ENCODE measurements around the gene TPH2. TPM values are rescaled to one million over a fixed set of nuclear protein-coding genes. Genes with fewer than 3 reads are reported as not detected.

Gene TPH2
- total and polyA plus RNA-seq, 2 of the 4 experiments (the other 2 are of a cell fraction) = not detected

DNA sequence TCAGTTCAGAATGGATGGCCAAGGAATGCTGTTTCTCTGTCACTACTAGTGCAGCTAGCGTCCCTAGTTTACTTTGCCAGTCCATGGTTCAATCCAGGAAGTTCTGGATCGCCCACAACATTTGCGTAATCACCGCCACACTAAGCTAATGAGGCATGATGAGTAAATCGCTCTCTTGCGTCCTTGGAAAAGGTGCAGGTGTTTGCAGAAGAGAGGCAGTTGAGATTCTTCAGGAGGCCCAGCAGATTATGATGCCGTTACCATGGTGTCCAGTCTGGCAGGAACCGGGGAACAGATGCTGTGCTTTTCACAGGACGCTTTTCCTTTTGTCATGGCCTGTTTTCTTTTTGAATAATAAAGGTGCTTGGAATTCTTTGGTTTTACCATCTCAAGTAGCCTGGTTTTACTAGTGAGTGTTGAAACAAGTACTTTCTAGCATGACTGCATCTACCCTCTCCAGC lies 9.0 kb downstream of the TPH2 start:
- Histone ChIP-seq H4K91ac (ENCODE audit: insufficient read depth, low read depth, low read length) (no peak overlapping the region), H4K5ac (ENCODE audit: low read depth, low read length) (no peak overlapping the region), H3K56ac (ENCODE audit: extremely low read depth, insufficient read depth, low read length) (no peak overlapping the region), H2BK120ac (ENCODE audit: low read depth, low read length) (no peak overlapping the region), H3K79me1 (ENCODE audit: low read depth in 1 of 2, low read length in 2 of 2) (no peaks in the 10 kb centered on the region), H3K4me3 (ENCODE audit: insufficient read depth, low read depth, low read length) (no peak overlapping the region), H3K9ac (ENCODE audit: low read depth, low read length) (no peak overlapping the region), H2AFZ (replicated peaks; ENCODE audit: low read length, poor library complexity) (peak overlapping the region; percentile 64), H3K4me2 (ENCODE audit: low read depth, low read length) (0 out of 2 replicates have a peak overlapping the region, but pooled peaks have one; percentile 0), H3K27ac (ENCODE audit: insufficient read depth, low read length) (no peak overlapping the region), H4K20me1 (ENCODE audit: insufficient read depth, low read length) (no peaks in the 10 kb centered on the region), H3K27me3 (ENCODE audit: control insufficient read depth, insufficient read depth, low read length) (no peaks in the 10 kb centered on the region), H2AK5ac (ENCODE audit: low read depth, low read length) (no peak overlapping the region), H2BK15ac (ENCODE audit: low read depth, low read length) (no peak overlapping the region), H3K18ac (ENCODE audit: low read depth, low read length) (no peak overlapping the region), H4K8ac (ENCODE audit: low read depth in 2 of 2, low read length in 2 of 2) (no peak overlapping the region), H2BK20ac (ENCODE audit: low read depth, low read length) (no peak overlapping the region), H2AK9ac (replicated peaks; ENCODE audit: low read depth, low read length, poor library complexity) (no peak overlapping the region), H3K36me3 (ENCODE audit: control insufficient read depth, insufficient read depth, low read length) (no peaks in the 10 kb centered on the region), H3K9me1 (ENCODE audit: insufficient read depth, low read length) (no peaks in the 10 kb centered on the region), H3K9me3 (ENCODE audit: control insufficient read depth, insufficient read depth, low read length) (no peaks in the 10 kb centered on the region), H3K23ac (ENCODE audit: low read depth, low read length) (no peak overlapping the region), H3K4ac (ENCODE audit: low read depth, low read length) (no peak overlapping the region), H3K14ac (replicated peaks; ENCODE audit: low read depth, low read length) (no peak overlapping the region), H2BK5ac (ENCODE audit: low read depth, low read length, poor library complexity, severe bottlenecking) (no peak overlapping the region), H3K4me1 (ENCODE audit: control insufficient read depth, insufficient read depth, low read length) (peaks cover 2% of the 10 kb centered on the region; the same call in 1 of the 2 replicates)
- TF ChIP-seq RFX5 (IDR thresholded peaks at IDR 0.05; ENCODE audit: low read depth, low read length) (no peak), RAD21 (IDR thresholded peaks at IDR 0.05; ENCODE audit: low read length) (no peak), RCOR1 (IDR thresholded peaks at IDR 0.05; ENCODE audit: insufficient replicate concordance, low read length) (peak; percentile 64), CEBPB (IDR thresholded peaks at IDR 0.05; ENCODE audit: low read depth, low read length) (peak; percentile 94)
- TF ChIP-seq, protein P1, sequence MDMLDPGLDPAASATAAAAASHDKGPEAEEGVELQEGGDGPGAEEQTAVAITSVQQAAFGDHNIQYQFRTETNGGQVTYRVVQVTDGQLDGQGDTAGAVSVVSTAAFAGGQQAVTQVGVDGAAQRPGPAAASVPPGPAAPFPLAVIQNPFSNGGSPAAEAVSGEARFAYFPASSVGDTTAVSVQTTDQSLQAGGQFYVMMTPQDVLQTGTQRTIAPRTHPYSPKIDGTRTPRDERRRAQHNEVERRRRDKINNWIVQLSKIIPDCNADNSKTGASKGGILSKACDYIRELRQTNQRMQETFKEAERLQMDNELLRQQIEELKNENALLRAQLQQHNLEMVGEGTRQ (IDR thresholded peaks at IDR 0.05; ENCODE audit: low read depth, low read length) = no peak
- TF ChIP-seq, protein P2, sequence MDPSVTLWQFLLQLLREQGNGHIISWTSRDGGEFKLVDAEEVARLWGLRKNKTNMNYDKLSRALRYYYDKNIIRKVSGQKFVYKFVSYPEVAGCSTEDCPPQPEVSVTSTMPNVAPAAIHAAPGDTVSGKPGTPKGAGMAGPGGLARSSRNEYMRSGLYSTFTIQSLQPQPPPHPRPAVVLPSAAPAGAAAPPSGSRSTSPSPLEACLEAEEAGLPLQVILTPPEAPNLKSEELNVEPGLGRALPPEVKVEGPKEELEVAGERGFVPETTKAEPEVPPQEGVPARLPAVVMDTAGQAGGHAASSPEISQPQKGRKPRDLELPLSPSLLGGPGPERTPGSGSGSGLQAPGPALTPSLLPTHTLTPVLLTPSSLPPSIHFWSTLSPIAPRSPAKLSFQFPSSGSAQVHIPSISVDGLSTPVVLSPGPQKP (IDR thresholded peaks at IDR 0.05; ENCODE audit: borderline replicate concordance, low read depth, low read length) = no peak
- CTCF ChIA-PET = interaction anchor here (0.9 kb wide), 1 partner anchor 9 kb away, joined by 4 read pairs; the partner anchor contains the start of gene TPH2
- POLR2A ChIA-PET (ENCODE audit: unreplicated experiment) = no interaction called here
- dilution Hi-C loops (cut with HindIII; ENCODE audit: low sequenced_read_pairs, unreplicated experiment) (no loop called here), in situ Hi-C loops (cut with MboI; ENCODE audit: low sequenced_read_pairs) (no loop called here), intact Hi-C loops (cut with micrococcal nuclease) (no loop called here)
- BruUV-seq (replicated peaks) = no TSS peak
- ATAC-seq (ENCODE audit: low read depth) (peak; percentile 68), DNase-seq (peak; percentile 86)
- WGBS, 2 experiments (ENCODE audit: extremely low coverage in 2 of 2, insufficient read length in 1 of 2) = no CpG with 5 or more reads among the region's 9 CpGs
